SH-SY5Y (cell line): ENCODE results near the gene KPNA2.

Experiments
- GATA2 ChIP-seq: IDR thresholded peaks from 2 replicates; pipeline ENCODE4 v1.6.1; 2011; ENCODE audit warnings: mild to moderate bottlenecking, low read depth, low read length
- GATA3 ChIP-seq: IDR thresholded peaks from 2 replicates; pipeline ENCODE4 v1.6.1; 2011; ENCODE audit warnings: low read depth, mild to moderate bottlenecking, low read length, moderate library complexity

KPNA2 gene

GRCh38 chr17:68048996-68049395 is 13.5 kb downstream of the KPNA2 start:
- TF ChIP-seq GATA2 = no peak
- no peak for TF ChIP-seq GATA3

- TF ChIP-seq GATA2 (no peak), GATA3 (no peak)
These were observed 17.3 kb downstream of the KPNA2 start for GRCh38 chr17:68052810-68053209.

GRCh38 chr17:68053231-68054013 is 17.9 kb downstream of the KPNA2 start:
- TF ChIP-seq GATA3 (no peak), GATA2 (no peak)

- TF ChIP-seq GATA3 (no peak), GATA2 (no peak)
These were observed 18.9 kb downstream of the KPNA2 start for GRCh38 chr17:68054296-68054900.

- TF ChIP-seq GATA2 = no peak
- TF ChIP-seq GATA3 = no peak
These were observed 22.0 kb downstream of the KPNA2 start for GRCh38 chr17:68057531-68057952.

GRCh38 chr17:68060336-68060735 is 24.8 kb downstream of the KPNA2 start:
- TF ChIP-seq GATA3 = no peak

- no peak for TF ChIP-seq GATA2
These were observed 26.2 kb downstream of the KPNA2 start for GRCh38 chr17:68061512-68062313.

GRCh38 chr17:68074279-68074678 is 38.7 kb downstream of the KPNA2 start:
- TF ChIP-seq GATA3 (no peak), GATA2 (no peak)

- no peak for TF ChIP-seq GATA2
- TF ChIP-seq GATA3 = no peak
These were observed 45.0 kb downstream of the KPNA2 start for GRCh38 chr17:68080411-68081150.

- TF ChIP-seq GATA2 = no peak
- no peak for TF ChIP-seq GATA3
These were observed 50.3 kb downstream of the KPNA2 start for GRCh38 chr17:68085771-68086381.

- TF ChIP-seq GATA3 = no peak
- TF ChIP-seq GATA2 = no peak
These were observed 52.3 kb downstream of the KPNA2 start for GRCh38 chr17:68087851-68088250.

- no peak for TF ChIP-seq GATA3
- TF ChIP-seq GATA2 = no peak
These were observed 54.3 kb downstream of the KPNA2 start for GRCh38 chr17:68089881-68090280.

- TF ChIP-seq GATA3 (no peak), GATA2 (no peak)
These were observed 59.0 kb downstream of the KPNA2 start for GRCh38 chr17:68094481-68095078.

- no peak for TF ChIP-seq GATA3
- TF ChIP-seq GATA2 = no peak
These were observed 59.8 kb downstream of the KPNA2 start for GRCh38 chr17:68095205-68095811.

- TF ChIP-seq GATA2 (no peak), GATA3 (no peak)
These were observed 60.6 kb downstream of the KPNA2 start for GRCh38 chr17:68096111-68096510.
